Endothelial cell of umbilical vein (primary cell): Measurements from ENCODE around the gene AKAP13.

Experiments used
- MYC ChIP-seq: IDR thresholded peaks from one replicate; pipeline ENCODE4 v1.6.1; 2011; ENCODE audit warnings: mild to moderate bottlenecking, low read depth, low read length
- TF ChIP-seq, protein P1 (sequence below): IDR thresholded peaks from 2 replicates; pipeline ENCODE4 v1.6.1; 2011; ENCODE audit not compliant: insufficient read depth, insufficient read length
- TF ChIP-seq, protein P2 (sequence below), 2 donors: IDR thresholded peaks; 1 replicate in 1 of 2; 2 replicates in 1 of 2; pipeline ENCODE4 v1.5.1; 2011; ENCODE audit warnings: low read length in 2 of 2, mild to moderate bottlenecking in 2 of 2, moderate library complexity in 2 of 2, control low read depth in 1 of 2, inconsistent platforms in 1 of 2, low read depth in 1 of 2; ENCODE audit not compliant: insufficient read depth in 1 of 2; ENCODE audit errors: extremely low read depth in 1 of 2

DNA sequence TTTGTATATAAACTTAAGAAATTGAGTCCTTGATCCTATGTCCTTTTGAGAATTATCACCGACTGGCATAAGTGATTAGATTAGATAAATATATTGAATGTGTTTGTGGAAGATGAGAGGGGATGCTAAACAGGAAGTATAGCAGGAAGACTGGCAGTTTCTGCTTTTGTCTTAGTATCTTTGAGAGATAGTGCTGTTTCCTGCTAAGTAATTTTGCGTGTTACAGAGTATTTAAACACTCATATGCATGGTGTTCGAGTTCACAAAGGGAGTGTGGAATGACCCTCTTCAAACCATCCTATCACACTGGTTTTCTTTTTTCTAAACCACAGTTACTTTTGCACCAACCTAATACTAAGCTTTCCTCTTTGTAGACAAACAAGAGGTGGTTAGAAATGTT is 308.3 kb downstream of the AKAP13 start:
- TF ChIP-seq, protein P1, sequence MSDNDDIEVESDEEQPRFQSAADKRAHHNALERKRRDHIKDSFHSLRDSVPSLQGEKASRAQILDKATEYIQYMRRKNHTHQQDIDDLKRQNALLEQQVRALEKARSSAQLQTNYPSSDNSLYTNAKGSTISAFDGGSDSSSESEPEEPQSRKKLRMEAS = no peak
- TF ChIP-seq, protein P2, sequence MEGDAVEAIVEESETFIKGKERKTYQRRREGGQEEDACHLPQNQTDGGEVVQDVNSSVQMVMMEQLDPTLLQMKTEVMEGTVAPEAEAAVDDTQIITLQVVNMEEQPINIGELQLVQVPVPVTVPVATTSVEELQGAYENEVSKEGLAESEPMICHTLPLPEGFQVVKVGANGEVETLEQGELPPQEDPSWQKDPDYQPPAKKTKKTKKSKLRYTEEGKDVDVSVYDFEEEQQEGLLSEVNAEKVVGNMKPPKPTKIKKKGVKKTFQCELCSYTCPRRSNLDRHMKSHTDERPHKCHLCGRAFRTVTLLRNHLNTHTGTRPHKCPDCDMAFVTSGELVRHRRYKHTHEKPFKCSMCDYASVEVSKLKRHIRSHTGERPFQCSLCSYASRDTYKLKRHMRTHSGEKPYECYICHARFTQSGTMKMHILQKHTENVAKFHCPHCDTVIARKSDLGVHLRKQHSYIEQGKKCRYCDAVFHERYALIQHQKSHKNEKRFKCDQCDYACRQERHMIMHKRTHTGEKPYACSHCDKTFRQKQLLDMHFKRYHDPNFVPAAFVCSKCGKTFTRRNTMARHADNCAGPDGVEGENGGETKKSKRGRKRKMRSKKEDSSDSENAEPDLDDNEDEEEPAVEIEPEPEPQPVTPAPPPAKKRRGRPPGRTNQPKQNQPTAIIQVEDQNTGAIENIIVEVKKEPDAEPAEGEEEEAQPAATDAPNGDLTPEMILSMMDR (IDR thresholded peaks at IDR 0.05; ENCODE audit: extremely low read depth in 1 of 2, insufficient read depth in 1 of 2, low read depth in 1 of 2, low read length in 2 of 2) = no peak
- no peak for TF ChIP-seq MYC
